ENCODE results near the gene DERA. TPM values are rescaled to one million over a fixed set of nuclear protein-coding genes. Genes with fewer than 3 reads are reported as not detected.
"Not testable (repeated sequence)": the region's sequence is repeated elsewhere in the genome, so short reads cannot be mapped to it uniquely, and the experiment has no call there.

DERA gene
- total RNA-seq, 1 donor from 2014 or later, result 44.0 TPM

GRCh38 chr12:16043480-16043879 is 132.3 kb downstream of the DERA start:
- DNase-seq (no peak), ATAC-seq (no peak)
- no peak overlapping the region for H3K4me3 ChIP-seq
- no peaks in the 10 kb centered on the region for H3K36me3 ChIP-seq
- intact Hi-C loops (cut with DNase I), result no loop called here
- no peaks in the 10 kb centered on the region for H3K27me3 ChIP-seq (ENCODE audit: low read depth)
- H3K4me1 ChIP-seq, result no peaks in the 10 kb centered on the region
- no peak for TF ChIP-seq CTCF (IDR thresholded peaks at IDR 0.05)
- peaks cover 7% of the 10 kb centered on the region for H3K9me3 ChIP-seq
- no peak overlapping the region for H3K27ac ChIP-seq

GRCh38 chr12:16046266-16046665 is 135.1 kb downstream of the DERA start:
- peaks cover 7% of the 10 kb centered on the region for H3K9me3 ChIP-seq
- intact Hi-C loops (cut with DNase I), result no loop called here
- no peak for ATAC-seq
- H3K4me3 ChIP-seq, result no peak overlapping the region
- H3K4me1 ChIP-seq, result no peaks in the 10 kb centered on the region
- H3K36me3 ChIP-seq, result no peaks in the 10 kb centered on the region
- DNase-seq, result no peak
- H3K27ac ChIP-seq, result no peak overlapping the region
- TF ChIP-seq CTCF (IDR thresholded peaks at IDR 0.05), result no peak
- H3K27me3 ChIP-seq (ENCODE audit: low read depth), result no peaks in the 10 kb centered on the region

GRCh38 chr12:16048511-16048910 is 137.4 kb downstream of the DERA start:
- DNase-seq, result no peak
- intact Hi-C loops (cut with DNase I), result no loop called here
- Histone ChIP-seq H3K27me3 (ENCODE audit: low read depth) (no peaks in the 10 kb centered on the region), H3K27ac (no peak overlapping the region), H3K9me3 (peaks cover 5% of the 10 kb centered on the region), H3K4me1 (no peaks in the 10 kb centered on the region), H3K4me3 (no peak overlapping the region), H3K36me3 (no peaks in the 10 kb centered on the region)
- no peak for TF ChIP-seq CTCF (IDR thresholded peaks at IDR 0.05)
- no peak for ATAC-seq

GRCh38 chr12:16056910-16057309 is 145.8 kb downstream of the DERA start:
- TF ChIP-seq CTCF (IDR thresholded peaks at IDR 0.05), result no peak

GRCh38 chr12:16057351-16057751 is 146.2 kb downstream of the DERA start:
- H3K4me1 ChIP-seq; DNase-seq; H3K36me3 ChIP-seq; H3K27me3 ChIP-seq (ENCODE audit: low read depth); intact Hi-C loops (cut with DNase I); H3K27ac ChIP-seq; H3K4me3 ChIP-seq; ATAC-seq; H3K9me3 ChIP-seq: not testable (repeated sequence)

More at GRCh38 chr12:16056910-16057309, 145.8 kb downstream of the DERA start:
- no peaks in the 10 kb centered on the region for H3K36me3 ChIP-seq
- no peak overlapping the region for H3K27ac ChIP-seq
- ATAC-seq (no peak), DNase-seq (no peak)
- no peaks in the 10 kb centered on the region for H3K27me3 ChIP-seq (ENCODE audit: low read depth)
- no peaks in the 10 kb centered on the region for H3K4me1 ChIP-seq
- H3K4me3 ChIP-seq, result no peak overlapping the region
- intact Hi-C loops (cut with DNase I), result no loop called here
- H3K9me3 ChIP-seq, result no peaks in the 10 kb centered on the region

GRCh38 chr12:16062611-16063010 is 151.5 kb downstream of the DERA start:
- DNase-seq, result no peak

More at GRCh38 chr12:16062611-16063010, 151.5 kb downstream of the DERA start:
- H3K36me3 ChIP-seq, result no peaks in the 10 kb centered on the region
- ATAC-seq, result no peak
- H3K4me1 ChIP-seq, result no peaks in the 10 kb centered on the region
- intact Hi-C loops (cut with DNase I), result no loop called here
- no peaks in the 10 kb centered on the region for H3K27me3 ChIP-seq (ENCODE audit: low read depth)
- no peak overlapping the region for H3K4me3 ChIP-seq
- TF ChIP-seq CTCF (IDR thresholded peaks at IDR 0.05), result no peak
- no peaks in the 10 kb centered on the region for H3K9me3 ChIP-seq
- H3K27ac ChIP-seq, result no peak overlapping the region
